OCI-LY1 (cell line): ENCODE results near the gene IL4I1.

ENCODE experiments used
- CTCF ChIP-seq: fragments of 200-600 bp; sonication (generic), shearing (Covaris generic); IDR thresholded peaks from 2 replicates; pipeline ENCODE4 v1.5.1; 2017; ENCODE audit warnings: mild to moderate bottlenecking, antibody characterized with exemption, low read length, moderate library complexity, mixed read lengths
- EZH2 ChIP-seq: fragments of 200-600 bp; sonication (generic), shearing (Covaris generic); IDR thresholded peaks from 2 replicates; pipeline ENCODE4 v1.8.0; 2017; ENCODE audit warnings: borderline replicate concordance, mixed run types, mild to moderate bottlenecking, antibody characterized with exemption, low read length, moderate library complexity, mixed read lengths

GRCh38 chr19:49847731-49848696, 48.7 kb downstream of the IL4I1 start:
- TF ChIP-seq CTCF: no peak
- TF ChIP-seq EZH2: no peak
